Measurements from ENCODE around the gene LDLRAD3. TPM values are rescaled to one million over a fixed set of nuclear protein-coding genes. Genes with fewer than 3 reads are reported as not detected.

The LDLRAD3 gene
- total RNA-seq, 1 donor from 2014 or later = 10.2 TPM

GRCh38 chr11:35912883-35913624 is 30.8 kb upstream of the LDLRAD3 start:
- H3K36me3 ChIP-seq (ENCODE audit: control insufficient read depth, insufficient read depth, low read length) = no peaks in the 10 kb centered on the region
- no peak for TF ChIP-seq CTCF (IDR thresholded peaks at IDR 0.05; ENCODE audit: insufficient read depth, low read length, poor library complexity, severe bottlenecking)
- H3K4me3 ChIP-seq (ENCODE audit: low read depth, low read length) = no peak overlapping the region
- no peaks in the 10 kb centered on the region for H3K27me3 ChIP-seq (ENCODE audit: control insufficient read depth, insufficient read depth, low read length)
- DNase-seq (ENCODE audit: low read depth) = no peak

- TF ChIP-seq CTCF (IDR thresholded peaks at IDR 0.05; ENCODE audit: insufficient read depth, low read length, poor library complexity, severe bottlenecking) = no peak
- no peaks in the 10 kb centered on the region for H3K36me3 ChIP-seq (ENCODE audit: control insufficient read depth, insufficient read depth, low read length)
- H3K27me3 ChIP-seq (ENCODE audit: control insufficient read depth, insufficient read depth, low read length) = no peaks in the 10 kb centered on the region
- H3K4me3 ChIP-seq (ENCODE audit: low read depth, low read length) = no peak overlapping the region
- DNase-seq (ENCODE audit: low read depth) = no peak
These were observed 29.0 kb upstream of the LDLRAD3 start for GRCh38 chr11:35914816-35915215.

DNA sequence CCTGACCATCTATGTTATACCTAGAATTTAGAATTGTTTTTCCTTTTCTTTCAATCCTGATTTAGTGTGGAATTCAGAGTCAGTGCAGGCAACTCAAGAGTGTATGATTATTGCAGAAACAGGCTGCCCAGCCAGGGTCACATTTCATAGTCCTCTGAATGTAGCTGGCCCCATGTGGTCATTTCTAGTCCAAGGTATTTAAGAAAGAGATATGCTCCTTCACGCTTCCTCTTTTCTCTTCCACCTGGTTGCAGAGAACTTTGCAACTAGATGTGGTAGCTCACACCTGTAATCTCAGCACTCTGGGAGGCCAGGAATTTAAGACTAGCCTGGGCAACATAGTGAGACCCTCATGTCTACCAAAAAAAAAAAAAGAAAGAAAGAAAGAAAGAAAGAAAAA is 27.6 kb upstream of the LDLRAD3 start:
- Histone ChIP-seq H3K36me3 (ENCODE audit: control insufficient read depth, insufficient read depth, low read length) (no peaks in the 10 kb centered on the region), H3K27me3 (ENCODE audit: control insufficient read depth, insufficient read depth, low read length) (no peaks in the 10 kb centered on the region), H3K4me3 (ENCODE audit: low read depth, low read length) (no peak overlapping the region)
- no peak for TF ChIP-seq CTCF (IDR thresholded peaks at IDR 0.05; ENCODE audit: insufficient read depth, low read length, poor library complexity, severe bottlenecking)
- DNase-seq (ENCODE audit: low read depth) = no peak

DNA sequence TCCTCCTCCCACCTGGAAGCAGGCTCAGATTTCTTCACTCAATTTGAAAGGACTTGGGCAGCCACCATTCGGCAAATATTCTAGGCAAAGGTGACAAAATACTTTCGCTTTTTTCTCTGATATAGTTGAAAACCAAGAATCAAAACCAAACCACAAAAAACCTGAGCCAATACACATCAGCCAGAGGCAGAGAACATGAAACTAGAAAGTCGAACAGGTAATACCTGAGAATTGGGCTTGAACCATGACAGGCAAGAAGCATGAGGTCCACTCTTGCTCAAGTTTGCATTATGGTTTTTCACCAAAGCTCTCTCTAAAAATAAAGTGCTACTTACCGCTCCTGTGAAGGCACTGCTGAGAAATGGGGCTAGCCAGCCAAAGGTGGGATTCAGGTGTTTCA is 26.2 kb upstream of the LDLRAD3 start:
- H3K4me3 ChIP-seq (ENCODE audit: low read depth, low read length) = no peak overlapping the region
- no peaks in the 10 kb centered on the region for H3K27me3 ChIP-seq (ENCODE audit: control insufficient read depth, insufficient read depth, low read length)
- no peak for DNase-seq (ENCODE audit: low read depth)
- H3K36me3 ChIP-seq (ENCODE audit: control insufficient read depth, insufficient read depth, low read length) = no peaks in the 10 kb centered on the region
- no peak for TF ChIP-seq CTCF (IDR thresholded peaks at IDR 0.05; ENCODE audit: insufficient read depth, low read length, poor library complexity, severe bottlenecking)

DNA sequence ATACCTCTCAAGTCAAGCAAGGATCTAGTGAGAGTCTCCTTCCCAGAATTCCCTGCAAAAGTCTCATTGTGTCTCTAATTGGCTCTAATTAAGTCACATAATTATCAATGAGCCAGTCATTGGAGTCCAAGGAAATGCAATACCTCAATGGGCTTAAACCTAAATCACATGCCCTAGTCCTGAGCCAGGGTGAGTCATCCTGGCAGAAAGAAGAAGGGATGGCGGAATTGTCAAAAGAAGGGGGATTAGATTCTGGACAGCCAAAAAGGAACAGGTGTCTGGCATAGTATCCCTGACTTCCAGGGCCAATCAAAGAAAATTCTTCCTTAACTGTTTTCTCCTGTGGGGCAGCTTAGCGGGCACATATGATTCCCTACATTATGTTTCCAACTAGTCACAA is 25.1 kb upstream of the LDLRAD3 start:
- no peak overlapping the region for H3K4me3 ChIP-seq (ENCODE audit: low read depth, low read length)
- TF ChIP-seq CTCF (IDR thresholded peaks at IDR 0.05; ENCODE audit: insufficient read depth, low read length, poor library complexity, severe bottlenecking) = no peak
- no peaks in the 10 kb centered on the region for H3K27me3 ChIP-seq (ENCODE audit: control insufficient read depth, insufficient read depth, low read length)
- no peaks in the 10 kb centered on the region for H3K36me3 ChIP-seq (ENCODE audit: control insufficient read depth, insufficient read depth, low read length)
- no peak for DNase-seq (ENCODE audit: low read depth)

DNA sequence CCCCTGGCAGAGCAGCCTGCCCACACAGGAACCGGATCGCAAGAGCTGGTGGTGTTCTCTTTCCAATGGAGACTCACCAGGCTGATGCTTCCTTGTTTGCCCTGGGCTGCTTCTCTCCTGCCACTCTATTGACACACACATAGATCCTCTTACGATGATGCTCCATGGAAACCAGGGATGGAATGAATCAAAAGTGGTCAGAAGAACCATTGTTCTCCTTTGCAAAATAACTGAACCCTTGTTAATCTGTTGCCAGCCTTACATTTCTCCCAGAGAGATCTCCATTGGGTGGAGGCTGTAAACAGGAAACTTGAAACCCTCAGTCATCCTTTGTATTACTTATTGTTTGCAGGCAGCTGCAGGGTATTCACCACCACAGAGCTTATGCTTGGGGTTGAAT is 24.6 kb upstream of the LDLRAD3 start:
- no peaks in the 10 kb centered on the region for H3K27me3 ChIP-seq (ENCODE audit: control insufficient read depth, insufficient read depth, low read length)
- H3K36me3 ChIP-seq (ENCODE audit: control insufficient read depth, insufficient read depth, low read length) = no peaks in the 10 kb centered on the region
- no peak for TF ChIP-seq CTCF (IDR thresholded peaks at IDR 0.05; ENCODE audit: insufficient read depth, low read length, poor library complexity, severe bottlenecking)
- no peak overlapping the region for H3K4me3 ChIP-seq (ENCODE audit: low read depth, low read length)
- DNase-seq (ENCODE audit: low read depth) = no peak

Data from kidney epithelial cell (primary cell).